Brain microvascular endothelial cell (primary cell): ENCODE measurements around the gene XPC.
A peak's percentile ranks its signal among the peaks of the same experiment; 100 is the strongest.

Experiments used
- DNase-seq: peaks from one replicate; pipeline ENCODE4 v3.0.0-alpha.2; 2020
- H3K27ac ChIP-seq: fragments of 250-450 bp; sonication (Bioruptor Pico); 2 replicates; pipeline ENCODE4 v1.5.1; 2020; ENCODE audit warnings: mild to moderate bottlenecking, moderate library complexity
- H3K27me3 ChIP-seq: fragments of 250-450 bp; sonication (Bioruptor Pico); replicated peaks from 2 replicates; pipeline ENCODE4 v1.5.1; 2020; ENCODE audit warnings: mild to moderate bottlenecking
- H3K36me3 ChIP-seq: fragments of 250-450 bp; sonication (Bioruptor Pico); replicated peaks from 2 replicates; pipeline ENCODE4 v1.5.1; 2020; ENCODE audit warnings: mild to moderate bottlenecking
- H3K4me3 ChIP-seq: 2 replicates; pipeline ENCODE4 v1.5.1; 2011; ENCODE audit warnings: low read depth, mild to moderate bottlenecking, control low read depth, low read length, moderate library complexity
- in situ Hi-C: cut with HindIII; loops from 2 replicates; pipeline ENCODE4 v1.10.0; 2017; ENCODE audit warnings: low sequenced_read_pairs, low pct_ligation_motif_present
- TF ChIP-seq, protein P1 (sequence below): IDR thresholded peaks from 2 replicates; pipeline ENCODE4 v1.5.1; 2011; ENCODE audit warnings: low read depth, mild to moderate bottlenecking, moderate library complexity, low read length, control low read depth, inconsistent platforms; ENCODE audit errors: missing control alignments

The XPC gene

DNA sequence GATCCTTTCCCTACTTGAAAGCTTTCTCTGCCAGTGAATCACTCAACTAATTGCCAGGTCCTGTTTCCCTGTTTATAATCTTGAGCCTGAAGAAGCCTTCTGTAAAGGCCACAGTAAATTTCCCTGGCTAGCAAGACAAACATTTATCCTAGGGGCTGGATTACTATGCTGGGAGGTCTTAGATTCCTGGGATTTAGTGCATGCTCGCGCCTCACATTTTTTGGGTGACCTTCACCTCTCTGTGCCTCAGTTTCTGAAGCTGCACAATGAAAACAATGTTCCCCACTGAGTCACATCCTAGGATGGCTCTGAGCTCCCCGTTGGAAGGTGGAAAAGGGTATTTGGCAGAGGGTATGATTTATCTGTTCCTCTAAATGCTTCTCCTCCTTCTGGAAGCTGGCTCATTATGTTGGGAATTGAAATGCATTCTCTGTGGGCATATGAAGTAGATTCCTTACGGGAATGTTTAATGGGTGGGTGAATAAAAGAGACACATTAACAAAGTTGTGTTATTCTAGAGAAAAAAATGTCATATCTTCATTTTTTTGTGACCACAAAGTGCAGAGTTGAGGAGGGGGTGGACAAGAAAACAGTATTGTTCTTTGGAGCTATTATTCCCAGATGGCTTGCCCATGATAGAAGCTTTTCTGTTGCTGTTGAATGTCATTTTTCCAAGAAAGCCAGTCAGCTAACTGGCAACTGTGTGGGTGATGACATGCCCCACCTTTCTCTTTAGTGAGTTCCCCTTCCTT, 32.6 kb upstream of the XPC start:
- DNase-seq = no peak
- TF ChIP-seq, protein P1, sequence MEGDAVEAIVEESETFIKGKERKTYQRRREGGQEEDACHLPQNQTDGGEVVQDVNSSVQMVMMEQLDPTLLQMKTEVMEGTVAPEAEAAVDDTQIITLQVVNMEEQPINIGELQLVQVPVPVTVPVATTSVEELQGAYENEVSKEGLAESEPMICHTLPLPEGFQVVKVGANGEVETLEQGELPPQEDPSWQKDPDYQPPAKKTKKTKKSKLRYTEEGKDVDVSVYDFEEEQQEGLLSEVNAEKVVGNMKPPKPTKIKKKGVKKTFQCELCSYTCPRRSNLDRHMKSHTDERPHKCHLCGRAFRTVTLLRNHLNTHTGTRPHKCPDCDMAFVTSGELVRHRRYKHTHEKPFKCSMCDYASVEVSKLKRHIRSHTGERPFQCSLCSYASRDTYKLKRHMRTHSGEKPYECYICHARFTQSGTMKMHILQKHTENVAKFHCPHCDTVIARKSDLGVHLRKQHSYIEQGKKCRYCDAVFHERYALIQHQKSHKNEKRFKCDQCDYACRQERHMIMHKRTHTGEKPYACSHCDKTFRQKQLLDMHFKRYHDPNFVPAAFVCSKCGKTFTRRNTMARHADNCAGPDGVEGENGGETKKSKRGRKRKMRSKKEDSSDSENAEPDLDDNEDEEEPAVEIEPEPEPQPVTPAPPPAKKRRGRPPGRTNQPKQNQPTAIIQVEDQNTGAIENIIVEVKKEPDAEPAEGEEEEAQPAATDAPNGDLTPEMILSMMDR = no peak
- Histone ChIP-seq H3K4me3 (no peak overlapping the region), H3K36me3 (no peaks in the 10 kb centered on the region), H3K27me3 (no peaks in the 10 kb centered on the region), H3K27ac (peak overlapping the region; percentile 48)
- in situ Hi-C loops = no loop called here

DNA sequence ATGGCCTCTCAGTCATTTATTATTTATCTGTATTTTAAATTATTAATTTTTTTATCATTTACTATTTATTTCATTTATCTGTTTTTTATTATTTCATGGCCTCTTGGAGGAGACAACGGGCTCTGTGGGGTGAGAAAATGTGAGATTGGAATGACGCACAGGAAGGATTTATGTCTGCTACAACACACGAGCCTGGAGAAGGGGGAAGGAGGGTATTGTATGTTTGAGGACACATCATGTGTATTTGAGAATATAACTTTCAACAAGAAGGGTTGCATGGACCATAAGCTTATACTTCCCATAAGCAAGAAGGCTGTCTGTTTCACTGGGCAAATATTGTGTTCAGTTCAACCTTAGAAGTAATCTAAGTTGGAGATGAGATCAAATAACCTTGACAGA, 31.9 kb upstream of the XPC start:
- Histone ChIP-seq H3K27me3 (no peaks in the 10 kb centered on the region), H3K36me3 (no peaks in the 10 kb centered on the region), H3K4me3 (no peak overlapping the region), H3K27ac (peak overlapping the region; percentile 48)
- in situ Hi-C loops = no loop called here
- no peak for DNase-seq
- TF ChIP-seq, protein P1 = no peak

DNA sequence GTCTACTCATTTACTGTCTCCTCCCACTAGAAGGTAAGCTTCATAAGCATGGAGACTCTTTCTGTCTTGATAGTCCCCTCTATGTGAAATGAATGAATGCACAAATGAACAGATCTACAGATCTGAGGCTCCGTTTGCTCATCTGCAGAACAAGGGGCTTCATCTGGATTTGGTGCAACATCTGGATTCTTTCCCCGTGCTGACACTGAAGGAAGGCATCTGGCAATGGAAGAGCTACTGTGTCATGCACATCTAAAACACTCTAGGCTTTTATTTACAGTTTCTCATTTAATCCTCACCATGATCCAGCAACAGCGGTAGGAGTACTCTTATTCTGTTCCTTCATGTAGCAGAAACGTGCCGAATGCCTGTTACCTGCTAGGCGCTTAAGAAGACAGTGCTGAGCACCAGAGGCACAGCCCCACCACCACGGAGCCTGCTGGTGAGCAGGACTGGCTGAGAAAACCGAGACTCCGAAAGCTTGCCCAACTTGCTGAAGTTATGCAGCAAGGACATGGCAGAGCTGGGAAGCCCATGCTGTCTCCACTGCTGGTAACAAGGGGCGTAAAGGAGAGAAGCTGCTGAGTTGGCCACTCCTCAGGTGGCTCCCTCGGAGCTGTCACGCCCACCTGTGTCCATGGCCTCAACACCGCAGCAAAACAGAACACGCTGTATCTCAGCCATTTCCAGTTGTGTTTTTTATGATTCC, 31.3 kb upstream of the XPC start:
- no peak for DNase-seq
- Histone ChIP-seq H3K36me3 (no peaks in the 10 kb centered on the region), H3K27ac (peak overlapping the region; percentile 30), H3K4me3 (no peak overlapping the region), H3K27me3 (no peaks in the 10 kb centered on the region)
- TF ChIP-seq, protein P1 = no peak
- in situ Hi-C loops = no loop called here

DNA sequence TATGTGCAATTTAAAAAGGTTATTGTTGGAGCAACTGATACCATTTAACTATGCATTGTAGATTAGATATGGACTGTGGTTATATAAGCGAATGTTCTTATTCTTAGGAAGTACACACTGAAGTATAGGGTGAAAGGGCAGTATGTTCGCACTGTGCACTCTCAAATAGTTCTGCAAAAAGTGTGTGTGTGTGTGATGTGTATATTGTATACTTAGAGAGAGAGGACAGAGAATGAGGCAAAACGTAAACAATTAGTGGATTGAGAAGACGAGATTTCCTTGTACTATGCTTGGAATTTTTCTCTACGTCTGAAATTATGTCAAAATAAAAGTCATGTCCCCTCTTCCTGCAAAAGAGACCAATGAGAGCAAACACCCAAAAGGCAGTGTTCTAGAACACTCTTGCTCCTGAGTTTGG, 30.6 kb upstream of the XPC start:
- Histone ChIP-seq H3K27me3 (no peaks in the 10 kb centered on the region), H3K4me3 (no peak overlapping the region), H3K27ac (peak overlapping the region; percentile 30), H3K36me3 (no peaks in the 10 kb centered on the region)
- peak; percentile 44 for DNase-seq
- TF ChIP-seq, protein P1 = no peak
- in situ Hi-C loops = no loop called here

DNA sequence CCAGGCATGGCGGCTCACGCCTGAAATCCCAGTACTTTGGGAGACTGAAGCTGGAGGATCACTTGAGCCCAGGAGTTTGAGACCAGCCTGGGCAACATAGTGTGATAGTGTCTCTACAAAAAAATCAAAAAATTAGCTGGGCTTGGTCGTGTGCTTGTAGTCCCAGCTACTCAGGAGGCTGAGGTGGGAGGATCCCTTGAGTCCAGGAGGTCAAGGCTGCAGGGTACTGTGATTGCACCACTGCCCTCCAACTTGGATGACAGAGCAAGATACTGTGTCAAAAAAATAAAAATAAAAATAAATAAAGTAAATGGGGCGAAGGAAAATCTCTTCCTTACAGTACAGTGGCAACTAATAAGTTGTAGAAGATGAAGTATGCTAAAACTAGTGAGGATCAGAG, 29.8 kb upstream of the XPC start:
- DNase-seq = no peak
- TF ChIP-seq, protein P1 = no peak
- peak overlapping the region; percentile 30 for H3K27ac ChIP-seq
- H3K36me3 ChIP-seq = no peaks in the 10 kb centered on the region
- H3K4me3 ChIP-seq = no peak overlapping the region
- no peaks in the 10 kb centered on the region for H3K27me3 ChIP-seq
- in situ Hi-C loops = no loop called here
